GM10248 (cell line): ENCODE results near the gene PROCA1.

Source experiments
- CTCF ChIA-PET: fragments of 300-600 bp; sonication (Branson Sonifier 250); formaldehyde crosslinking; extraction: SDS; loops from one replicate; lab custom pipeline; 2021; ENCODE audit warnings: antibody characterized with exemption; lab: Yijun Ruan, JAX
- POLR2A ChIA-PET: fragments of 350-650 bp; sonication (Branson Sonifier 250); formaldehyde crosslinking; extraction: SDS; loops from one replicate; lab custom pipeline; 2020; ENCODE audit warnings: antibody characterized with exemption; lab: Yijun Ruan, JAX
- DNase-seq: peaks from one replicate; pipeline ENCODE4 v3.0.0; 2012; ENCODE audit errors: extremely low spot score
- TF ChIP-seq, protein P1 (sequence below): IDR thresholded peaks from 2 replicates; pipeline ENCODE4 v1.5.1; 2012; ENCODE audit warnings: mild to moderate bottlenecking, low read depth; ENCODE audit errors: extremely low read depth, missing control alignments, control extremely low read depth

Gene PROCA1

GRCh38 chr17:28710861-28711722 lies 596 bp downstream of the PROCA1 start:
- POLR2A ChIA-PET = interaction anchor here (0.5 to 1.8 kb wide), 11 partner anchors 9 to 466 kb away, joined by 3 to 21 read pairs (median 4); partner anchors contain the start of genes RPL23A and TLCD1
- TF ChIP-seq, protein P1, sequence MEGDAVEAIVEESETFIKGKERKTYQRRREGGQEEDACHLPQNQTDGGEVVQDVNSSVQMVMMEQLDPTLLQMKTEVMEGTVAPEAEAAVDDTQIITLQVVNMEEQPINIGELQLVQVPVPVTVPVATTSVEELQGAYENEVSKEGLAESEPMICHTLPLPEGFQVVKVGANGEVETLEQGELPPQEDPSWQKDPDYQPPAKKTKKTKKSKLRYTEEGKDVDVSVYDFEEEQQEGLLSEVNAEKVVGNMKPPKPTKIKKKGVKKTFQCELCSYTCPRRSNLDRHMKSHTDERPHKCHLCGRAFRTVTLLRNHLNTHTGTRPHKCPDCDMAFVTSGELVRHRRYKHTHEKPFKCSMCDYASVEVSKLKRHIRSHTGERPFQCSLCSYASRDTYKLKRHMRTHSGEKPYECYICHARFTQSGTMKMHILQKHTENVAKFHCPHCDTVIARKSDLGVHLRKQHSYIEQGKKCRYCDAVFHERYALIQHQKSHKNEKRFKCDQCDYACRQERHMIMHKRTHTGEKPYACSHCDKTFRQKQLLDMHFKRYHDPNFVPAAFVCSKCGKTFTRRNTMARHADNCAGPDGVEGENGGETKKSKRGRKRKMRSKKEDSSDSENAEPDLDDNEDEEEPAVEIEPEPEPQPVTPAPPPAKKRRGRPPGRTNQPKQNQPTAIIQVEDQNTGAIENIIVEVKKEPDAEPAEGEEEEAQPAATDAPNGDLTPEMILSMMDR = no peak
- CTCF ChIA-PET = interaction anchor here (1.0 to 4.0 kb wide), 11 partner anchors 10 to 406 kb away, joined by 3 to 25 read pairs (median 5); partner anchors contain the start of genes RPL23A and TLCD1
- peak; percentile 95 for DNase-seq

DNA sequence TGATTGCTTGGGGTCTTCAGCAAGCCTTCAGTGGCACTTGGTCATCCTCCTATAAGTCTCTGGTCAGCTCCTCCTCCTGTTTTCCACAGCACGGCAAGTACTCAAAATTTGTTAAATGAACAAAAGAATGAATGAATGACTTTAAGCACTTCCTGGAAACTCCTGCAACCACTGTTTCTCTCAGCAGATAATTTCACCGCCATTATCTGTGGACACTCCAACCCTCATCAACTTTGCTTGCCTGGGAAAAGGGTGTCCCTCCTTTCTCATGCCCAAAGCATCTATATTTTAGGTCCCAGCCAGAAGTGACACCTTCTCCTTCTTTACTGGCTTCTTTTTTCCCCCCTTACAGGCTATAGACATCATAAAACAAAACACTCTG lies 4.4 kb downstream of the PROCA1 start:
- DNase-seq = no peak
- ChIA-PET POLR2A (interaction anchor here (1.5 kb wide), 1 partner anchor 12 kb away, joined by 5 read pairs; the partner anchor contains the start of gene RPL23A), CTCF (interaction anchor here (1.2 kb wide), 1 partner anchor 56 kb away, joined by 4 read pairs; no protein-coding TSS in a partner anchor)
- TF ChIP-seq, protein P1 = no peak

DNA sequence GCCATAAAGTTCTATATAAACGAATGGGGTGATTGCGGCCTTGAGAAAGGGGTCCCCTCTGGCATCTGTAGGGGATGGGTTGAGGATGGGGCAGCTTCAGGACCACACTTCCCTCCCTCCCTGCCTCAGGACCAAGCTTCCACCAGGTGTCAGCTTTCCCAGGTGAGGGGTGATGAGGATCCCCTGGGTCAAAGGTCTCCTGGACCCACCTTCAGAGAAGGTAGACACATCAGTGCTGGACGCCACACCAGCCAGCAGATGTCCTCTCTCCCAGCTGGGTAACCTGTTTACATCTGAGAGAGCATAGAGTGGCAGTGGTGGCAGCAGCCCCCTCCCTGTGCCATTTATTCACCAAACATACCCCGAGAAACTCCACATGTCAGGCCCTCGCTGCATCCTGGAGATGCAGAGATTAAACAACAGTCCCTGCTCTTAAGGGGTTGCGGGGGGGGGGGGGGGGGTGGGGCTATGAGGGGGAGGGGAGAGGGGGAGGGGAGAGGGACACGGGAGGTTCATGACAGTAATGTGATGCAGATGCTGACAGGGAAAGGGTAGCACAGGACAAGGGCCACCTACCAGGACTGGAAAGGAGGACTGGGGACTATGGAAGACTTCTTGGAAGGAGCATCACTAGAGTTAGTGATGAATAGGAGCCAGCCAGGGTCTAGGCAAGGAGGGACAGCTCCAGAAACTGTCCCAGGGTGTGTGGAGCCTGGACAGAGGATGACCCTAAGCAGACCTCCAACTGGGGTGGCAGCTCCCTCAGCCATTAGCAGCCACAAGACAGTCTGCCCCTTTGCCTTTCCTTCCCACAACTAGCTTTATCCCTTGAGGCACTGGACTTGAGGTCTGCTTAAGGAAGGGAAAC lies 5.0 kb downstream of the PROCA1 start:
- CTCF ChIA-PET = interaction anchor here (1.2 kb wide), 1 partner anchor 57 kb away, joined by 4 read pairs; no protein-coding TSS in a partner anchor
- TF ChIP-seq, protein P1 = no peak
- DNase-seq = no peak
- POLR2A ChIA-PET = interaction anchor here (1.5 kb wide), 1 partner anchor 13 kb away, joined by 5 read pairs; the partner anchor contains the start of gene RPL23A

DNA sequence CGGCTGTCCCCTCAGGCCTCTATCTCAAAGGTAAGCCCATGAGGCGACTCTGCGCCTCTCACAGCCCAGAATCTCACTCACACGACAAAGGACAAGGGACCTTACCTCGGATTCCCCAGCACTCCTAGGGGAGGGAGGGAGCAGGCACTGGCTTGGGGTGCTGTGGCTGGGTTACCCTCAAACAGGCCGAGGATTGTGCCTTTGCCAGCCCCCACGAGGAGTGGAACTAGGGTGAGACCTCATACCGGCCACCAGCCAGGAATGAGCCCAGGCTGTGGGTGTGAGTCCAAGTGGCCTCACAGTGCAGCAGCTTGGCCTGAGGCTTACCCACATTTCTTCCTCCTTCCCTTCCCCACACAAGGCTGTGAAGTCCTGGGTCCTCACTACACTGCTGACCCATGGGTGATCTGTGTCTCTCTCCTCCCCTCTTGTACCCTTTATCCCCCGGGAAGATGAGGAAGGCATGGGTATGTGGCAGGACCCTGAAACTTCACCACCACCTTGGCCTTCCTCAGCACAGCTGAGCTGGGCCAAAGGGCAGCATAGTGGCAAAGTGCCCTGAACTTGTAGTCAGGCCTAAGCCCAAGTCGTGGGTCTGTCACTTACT lies 5.9 kb downstream of the PROCA1 start:
- TF ChIP-seq, protein P1 = no peak
- DNase-seq = no peak
- POLR2A ChIA-PET = interaction anchor here (1.5 kb wide), 1 partner anchor 14 kb away, joined by 5 read pairs; the partner anchor contains the start of gene RPL23A
- CTCF ChIA-PET = interaction anchor here (1.5 kb wide), 1 partner anchor 21 kb away, joined by 3 read pairs; the partner anchor contains the start of gene TLCD1

GRCh38 chr17:28705074-28705659 lies 6.5 kb downstream of the PROCA1 start:
- ChIA-PET POLR2A (no interaction called here), CTCF (interaction anchor here (0.9 to 1.5 kb wide), 4 partner anchors 21 to 210 kb away, joined by 3 read pairs; partner anchors contain the start of genes DHRS13 and TLCD1)
- DNase-seq = no peak
- TF ChIP-seq, protein P1 = no peak
